SK-N-SH (cell line): ENCODE results near the gene SLC1A2.

Experiments used
- CTCF ChIP-seq: fragments of 200-600 bp; sonication (generic); IDR thresholded peaks from 2 replicates; pipeline ENCODE4 v1.6.1; 2017; ENCODE audit warnings: antibody characterized with exemption, mild to moderate bottlenecking, moderate library complexity
- MAX ChIP-seq: IDR thresholded peaks from 2 replicates; pipeline ENCODE4 v1.4.0; 2012; ENCODE audit warnings: low read depth
- POLR2AphosphoS5 ChIP-seq: IDR thresholded peaks from 2 replicates; pipeline ENCODE4 v1.6.1; 2012; ENCODE audit warnings: low read depth, low read length
- TF ChIP-seq, protein P1 (sequence below): fragments of 150-350 bp; IDR thresholded peaks from 2 replicates; pipeline ENCODE4 v1.6.1; 2017; ENCODE audit warnings: antibody characterized with exemption, low read length, low read depth, borderline replicate concordance

GRCh38 chr11:35248558-35249323 lies 170.6 kb downstream of the SLC1A2 start:
- no peak for TF ChIP-seq CTCF
- TF ChIP-seq MAX = no peak
- TF ChIP-seq, protein P1, sequence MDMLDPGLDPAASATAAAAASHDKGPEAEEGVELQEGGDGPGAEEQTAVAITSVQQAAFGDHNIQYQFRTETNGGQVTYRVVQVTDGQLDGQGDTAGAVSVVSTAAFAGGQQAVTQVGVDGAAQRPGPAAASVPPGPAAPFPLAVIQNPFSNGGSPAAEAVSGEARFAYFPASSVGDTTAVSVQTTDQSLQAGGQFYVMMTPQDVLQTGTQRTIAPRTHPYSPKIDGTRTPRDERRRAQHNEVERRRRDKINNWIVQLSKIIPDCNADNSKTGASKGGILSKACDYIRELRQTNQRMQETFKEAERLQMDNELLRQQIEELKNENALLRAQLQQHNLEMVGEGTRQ = no peak
- no peak for TF ChIP-seq POLR2AphosphoS5
